T-helper 1 cell treated with Interleukin-12 subunit alpha and Interleukin-12 subunit beta and Interleukin-4 antibody, amounts not matched to agents 30 μg/mL and 1 μg/mL, for 36 hours (primary cell): ENCODE measurements around the gene BBX.
"Not testable (repeated sequence)": the region's sequence is repeated elsewhere in the genome, so short reads cannot be mapped to it uniquely, and the experiment has no call there.

Experiments used
- H3K27ac Mint-ChIP-seq: one replicate; pipeline ENCODE4 v1.8.0; 2021; ENCODE audit warnings: mild to moderate bottlenecking, mixed read lengths
- H3K27me3 Mint-ChIP-seq: one replicate; pipeline ENCODE4 v1.8.0; 2021; ENCODE audit warnings: low read depth, mixed read lengths
- H3K36me3 Mint-ChIP-seq: one replicate; pipeline ENCODE4 v1.8.0; 2021; ENCODE audit warnings: low read depth, mixed read lengths
- H3K4me1 Mint-ChIP-seq: one replicate; pipeline ENCODE4 v1.8.0; 2021; ENCODE audit warnings: low read depth, mixed read lengths
- H3K4me3 Mint-ChIP-seq: one replicate; pipeline ENCODE4 v1.8.0; 2021; ENCODE audit warnings: mild to moderate bottlenecking, moderate library complexity, mixed read lengths
- H3K9me3 Mint-ChIP-seq: one replicate; pipeline ENCODE4 v1.8.0; 2021; ENCODE audit warnings: mixed read lengths

The BBX gene

GRCh38 chr3:107684431-107684925 is 161.7 kb downstream of the BBX start:
- Mint-ChIP-seq H3K27me3 (no peaks in the 10 kb centered on the region), H3K9me3 (no peaks in the 10 kb centered on the region), H3K4me1 (peaks cover 28% of the 10 kb centered on the region), H3K27ac (no peak overlapping the region), H3K36me3 (peaks cover 6% of the 10 kb centered on the region), H3K4me3 (no peak overlapping the region)

GRCh38 chr3:107685383-107685782 is 162.6 kb downstream of the BBX start:
- H3K4me1 Mint-ChIP-seq, result peaks cover 27% of the 10 kb centered on the region
- no peaks in the 10 kb centered on the region for H3K9me3 Mint-ChIP-seq
- no peak overlapping the region for H3K4me3 Mint-ChIP-seq
- no peaks in the 10 kb centered on the region for H3K27me3 Mint-ChIP-seq
- H3K27ac Mint-ChIP-seq, result no peak overlapping the region
- H3K36me3 Mint-ChIP-seq, result peaks cover 6% of the 10 kb centered on the region

DNA sequence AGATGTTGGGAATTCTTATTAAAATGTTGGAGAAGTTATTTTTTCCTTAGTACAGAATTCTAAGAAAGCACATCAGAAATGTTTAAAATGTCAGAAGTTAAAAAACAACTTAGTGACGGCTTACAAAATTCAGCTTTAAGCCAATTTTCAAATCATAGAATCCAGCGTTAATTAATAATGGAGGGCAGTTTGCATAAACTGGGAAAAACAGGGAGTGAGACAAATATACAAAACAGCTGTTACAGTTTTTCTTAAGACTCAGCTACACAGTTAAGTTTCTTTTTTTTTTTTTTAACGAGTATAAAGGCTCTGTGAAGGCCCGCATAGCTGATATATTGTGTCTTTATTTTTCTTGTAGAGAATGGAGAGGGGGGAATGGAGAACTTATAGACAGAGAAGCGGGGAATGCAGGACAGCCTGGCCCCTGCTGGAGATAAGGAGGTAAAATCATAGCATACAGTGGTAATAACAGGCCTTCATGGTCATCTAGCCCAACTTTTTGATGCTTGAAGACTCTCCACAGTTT is 164.4 kb downstream of the BBX start:
- Mint-ChIP-seq H3K27me3 (no peaks in the 10 kb centered on the region), H3K27ac (no peak overlapping the region), H3K36me3 (peaks cover 2% of the 10 kb centered on the region), H3K9me3 (no peaks in the 10 kb centered on the region), H3K4me3 (no peak overlapping the region), H3K4me1 (peaks cover 20% of the 10 kb centered on the region)

DNA sequence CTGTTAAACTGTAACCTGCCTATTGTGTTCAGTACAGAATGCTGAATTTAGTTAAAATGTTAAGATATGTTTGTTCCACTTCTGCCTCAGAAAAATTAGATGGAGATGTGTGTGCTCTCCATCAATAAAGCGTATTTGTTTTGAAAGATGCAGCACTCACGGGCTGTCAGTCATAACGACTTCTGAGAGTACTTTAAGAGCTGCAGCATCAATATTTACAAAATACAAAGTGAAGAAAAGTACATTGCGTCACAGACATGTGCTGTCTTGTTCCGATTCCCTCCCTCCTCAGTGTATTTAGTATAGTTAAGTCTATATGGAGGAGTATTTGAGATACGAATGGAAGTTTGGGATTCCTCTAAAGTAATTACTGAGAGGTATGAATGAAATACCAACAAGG is 166.6 kb downstream of the BBX start:
- H3K27ac Mint-ChIP-seq, result no peak overlapping the region
- H3K4me3 Mint-ChIP-seq, result no peak overlapping the region
- no peaks in the 10 kb centered on the region for H3K9me3 Mint-ChIP-seq
- H3K27me3 Mint-ChIP-seq, result no peaks in the 10 kb centered on the region
- H3K36me3 Mint-ChIP-seq, result no peaks in the 10 kb centered on the region
- peaks cover 9% of the 10 kb centered on the region for H3K4me1 Mint-ChIP-seq

DNA sequence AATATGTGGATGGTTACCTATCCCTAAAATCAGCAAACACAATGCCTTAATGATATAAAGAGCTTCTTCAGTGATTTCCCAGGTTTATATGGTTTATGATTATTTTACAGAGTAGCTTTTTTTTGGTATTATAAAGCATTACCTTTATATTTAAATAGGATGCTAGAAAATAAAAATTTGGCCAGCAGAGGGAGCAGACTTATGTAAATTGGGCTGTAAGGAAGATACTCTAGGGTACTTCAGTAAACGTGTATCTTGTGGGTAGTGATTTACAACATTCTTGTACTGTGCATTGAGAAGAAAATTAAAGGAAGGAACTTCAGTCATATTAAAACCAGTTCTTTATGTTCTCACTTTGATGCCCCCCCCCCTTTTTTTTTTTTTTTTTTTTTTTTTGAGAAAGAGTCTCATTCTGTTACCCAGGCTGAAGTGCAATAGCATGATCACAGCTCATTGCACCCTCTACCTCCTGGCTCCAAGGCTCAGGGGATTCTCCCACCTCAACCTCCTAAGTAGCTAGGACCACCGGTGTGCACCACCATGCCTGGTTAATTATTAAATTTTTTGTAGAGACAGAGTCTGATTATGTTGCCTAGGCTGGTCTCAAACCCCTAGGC is 167.9 kb downstream of the BBX start:
- Mint-ChIP-seq H3K9me3 (no peaks in the 10 kb centered on the region), H3K4me1 (peaks cover 2% of the 10 kb centered on the region), H3K4me3 (no peak overlapping the region), H3K27me3 (no peaks in the 10 kb centered on the region), H3K27ac (no peak overlapping the region), H3K36me3 (no peaks in the 10 kb centered on the region)

GRCh38 chr3:107691984-107692383 is 169.2 kb downstream of the BBX start:
- H3K9me3 Mint-ChIP-seq, H3K36me3 Mint-ChIP-seq, H3K27ac Mint-ChIP-seq, H3K27me3 Mint-ChIP-seq, H3K4me3 Mint-ChIP-seq, H3K4me1 Mint-ChIP-seq: not testable (repeated sequence)

DNA sequence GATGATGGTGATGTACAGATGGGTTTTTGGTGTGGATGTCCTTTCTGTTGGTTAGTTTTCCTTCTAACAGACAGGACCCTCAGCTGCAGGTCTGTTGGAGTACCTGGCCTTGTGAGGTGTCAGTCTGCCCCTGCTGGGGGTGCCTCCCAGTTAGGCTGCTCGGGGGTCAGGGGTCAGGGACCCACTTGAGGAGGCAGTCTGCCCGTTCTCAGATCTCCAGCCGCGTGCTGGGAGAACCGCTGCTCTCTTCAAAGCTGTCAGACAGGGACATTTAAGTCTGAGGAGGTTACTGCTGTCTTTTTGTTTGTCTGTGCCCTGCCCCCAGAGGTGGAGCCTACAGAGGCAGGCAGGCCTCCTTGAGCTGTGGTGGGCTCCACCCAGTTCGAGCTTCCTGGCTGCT is 174.6 kb downstream of the BBX start:
- not testable (repeated sequence) for H3K36me3 Mint-ChIP-seq, H3K27ac Mint-ChIP-seq, H3K27me3 Mint-ChIP-seq, H3K4me1 Mint-ChIP-seq, H3K4me3 Mint-ChIP-seq, H3K9me3 Mint-ChIP-seq

DNA sequence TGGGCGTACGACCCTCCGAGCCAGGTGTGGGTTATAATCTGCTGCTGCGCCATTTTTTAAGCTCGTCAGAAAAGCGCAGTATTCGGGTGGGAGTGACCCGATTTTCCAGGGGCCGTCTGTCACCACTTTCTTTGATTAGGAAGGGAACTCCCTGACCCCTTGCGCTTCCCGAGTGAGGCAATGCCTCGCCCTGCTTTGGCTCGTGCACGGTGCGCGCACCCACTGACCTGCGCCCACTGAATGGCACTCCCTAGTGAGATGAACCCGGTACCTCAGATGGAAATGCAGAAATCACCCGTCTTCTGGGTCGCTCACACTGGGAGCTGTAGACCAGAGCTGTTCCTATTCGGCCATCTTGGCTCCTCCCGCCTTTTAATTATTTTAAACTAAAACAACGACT is 175.1 kb downstream of the BBX start:
- H3K4me3 Mint-ChIP-seq, H3K27ac Mint-ChIP-seq, H3K36me3 Mint-ChIP-seq, H3K9me3 Mint-ChIP-seq, H3K27me3 Mint-ChIP-seq, H3K4me1 Mint-ChIP-seq: not testable (repeated sequence)

- no peaks in the 10 kb centered on the region for H3K4me1 Mint-ChIP-seq
- no peak overlapping the region for H3K4me3 Mint-ChIP-seq
- H3K27me3 Mint-ChIP-seq, result no peaks in the 10 kb centered on the region
- H3K36me3 Mint-ChIP-seq, result no peaks in the 10 kb centered on the region
- no peaks in the 10 kb centered on the region for H3K9me3 Mint-ChIP-seq
- H3K27ac Mint-ChIP-seq, result no peak overlapping the region
Measured at GRCh38 chr3:107699682-107700081, 176.9 kb downstream of the BBX start.

DNA sequence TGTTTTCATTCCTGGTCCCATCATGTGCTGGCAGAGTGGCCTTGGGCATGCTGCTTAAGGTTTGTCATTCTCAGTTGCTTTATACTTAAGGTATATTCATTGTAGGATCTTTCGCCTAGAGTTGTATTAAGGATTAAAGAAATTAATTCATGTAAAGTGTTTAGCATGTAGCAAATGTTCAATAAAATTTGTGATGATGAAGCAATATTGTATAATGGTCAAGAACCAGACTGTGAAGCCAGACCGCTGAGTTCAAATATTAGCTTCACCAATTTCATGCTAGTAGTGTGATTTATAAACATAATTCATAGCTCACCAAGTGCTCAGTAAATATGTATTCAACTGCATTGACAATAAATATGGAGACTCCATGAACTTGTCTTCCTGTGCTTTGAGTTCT is 178.5 kb downstream of the BBX start:
- Mint-ChIP-seq H3K9me3 (no peaks in the 10 kb centered on the region), H3K27ac (no peak overlapping the region), H3K4me1 (no peaks in the 10 kb centered on the region), H3K27me3 (no peaks in the 10 kb centered on the region), H3K36me3 (no peaks in the 10 kb centered on the region), H3K4me3 (no peak overlapping the region)

GRCh38 chr3:107704477-107704876 is 181.7 kb downstream of the BBX start:
- H3K4me3 Mint-ChIP-seq, result no peak overlapping the region
- H3K4me1 Mint-ChIP-seq, result no peaks in the 10 kb centered on the region
- no peaks in the 10 kb centered on the region for H3K27me3 Mint-ChIP-seq
- no peaks in the 10 kb centered on the region for H3K9me3 Mint-ChIP-seq
- no peak overlapping the region for H3K27ac Mint-ChIP-seq
- H3K36me3 Mint-ChIP-seq, result no peaks in the 10 kb centered on the region

- H3K4me1 Mint-ChIP-seq, result no peaks in the 10 kb centered on the region
- no peak overlapping the region for H3K4me3 Mint-ChIP-seq
- no peaks in the 10 kb centered on the region for H3K36me3 Mint-ChIP-seq
- H3K9me3 Mint-ChIP-seq, result no peaks in the 10 kb centered on the region
- no peak overlapping the region for H3K27ac Mint-ChIP-seq
- no peaks in the 10 kb centered on the region for H3K27me3 Mint-ChIP-seq
Measured at GRCh38 chr3:107705046-107705445, 182.3 kb downstream of the BBX start.

GRCh38 chr3:107710851-107711250 is 188.1 kb downstream of the BBX start:
- peaks cover 14% of the 10 kb centered on the region for H3K36me3 Mint-ChIP-seq
- no peak overlapping the region for H3K4me3 Mint-ChIP-seq
- H3K9me3 Mint-ChIP-seq, result no peaks in the 10 kb centered on the region
- H3K27me3 Mint-ChIP-seq, result no peaks in the 10 kb centered on the region
- H3K27ac Mint-ChIP-seq, result no peak overlapping the region
- H3K4me1 Mint-ChIP-seq, result peaks cover 4% of the 10 kb centered on the region

- peaks cover 1% of the 10 kb centered on the region for H3K4me1 Mint-ChIP-seq
- H3K9me3 Mint-ChIP-seq, result no peaks in the 10 kb centered on the region
- H3K4me3 Mint-ChIP-seq, result no peak overlapping the region
- no peaks in the 10 kb centered on the region for H3K27me3 Mint-ChIP-seq
- H3K27ac Mint-ChIP-seq, result no peak overlapping the region
- H3K36me3 Mint-ChIP-seq, result peaks cover 12% of the 10 kb centered on the region
Measured at GRCh38 chr3:107716734-107717133, 194.0 kb downstream of the BBX start.

GRCh38 chr3:107718547-107718946 is 195.8 kb downstream of the BBX start:
- no peak overlapping the region for H3K27ac Mint-ChIP-seq
- H3K9me3 Mint-ChIP-seq, result no peaks in the 10 kb centered on the region
- H3K27me3 Mint-ChIP-seq, result no peaks in the 10 kb centered on the region
- H3K36me3 Mint-ChIP-seq, result peaks cover 4% of the 10 kb centered on the region
- H3K4me1 Mint-ChIP-seq, result no peaks in the 10 kb centered on the region
- no peak overlapping the region for H3K4me3 Mint-ChIP-seq

GRCh38 chr3:107727102-107727501 is 204.3 kb downstream of the BBX start:
- Mint-ChIP-seq H3K27ac (no peak overlapping the region), H3K27me3 (no peaks in the 10 kb centered on the region), H3K9me3 (no peaks in the 10 kb centered on the region), H3K4me3 (no peak overlapping the region), H3K4me1 (no peaks in the 10 kb centered on the region), H3K36me3 (peaks cover 15% of the 10 kb centered on the region)
